SK-N-SH (cell line): Measurements from ENCODE around the gene KIF13A. TPM values are rescaled to one million over a fixed set of nuclear protein-coding genes. Genes with fewer than 3 reads are reported as not detected.

Experiments
- CTCF ChIP-seq: fragments of 200-600 bp; sonication (generic); IDR thresholded peaks from 2 replicates; pipeline ENCODE4 v1.6.1; 2017; ENCODE audit warnings: antibody characterized with exemption, mild to moderate bottlenecking, moderate library complexity
- ELF1 ChIP-seq: IDR thresholded peaks from 2 replicates; pipeline ENCODE4 v1.4.0; 2012
- EP300 ChIP-seq, 2 experiments: IDR thresholded peaks; 2 replicates each; pipeline versions ENCODE4 v1.4.0 to v1.6.1; 2012; ENCODE audit warnings: borderline replicate concordance in 1 of 2, low read depth in 1 of 2, low read length in 1 of 2
- FOSL2 ChIP-seq: IDR thresholded peaks from 2 replicates; pipeline ENCODE4 v1.4.0; 2012; ENCODE audit warnings: low read depth, mild to moderate bottlenecking, moderate library complexity, borderline replicate concordance
- FOXJ3 ChIP-seq: sonication (generic); formaldehyde crosslinking; IDR thresholded peaks from 2 replicates; pipeline ENCODE4 v1.5.1; 2020; ENCODE audit warnings: mild to moderate bottlenecking, missing genetic modification reagents
- FOXM1 ChIP-seq: IDR thresholded peaks from 2 replicates; pipeline ENCODE4 v1.4.0; 2012; ENCODE audit warnings: low read depth, mild to moderate bottlenecking
- GABPA ChIP-seq: IDR thresholded peaks from 2 replicates; pipeline ENCODE4 v1.4.0; 2012; ENCODE audit warnings: low read depth, mild to moderate bottlenecking
- GATA2 ChIP-seq: sonication (generic); formaldehyde crosslinking; IDR thresholded peaks from 2 replicates; pipeline ENCODE4 v1.5.0; 2020; ENCODE audit warnings: mild to moderate bottlenecking, missing genetic modification reagents
- IRF3 ChIP-seq: fragments of 150-350 bp; IDR thresholded peaks from 2 replicates; pipeline ENCODE4 v1.6.1; 2016; ENCODE audit warnings: mild to moderate bottlenecking, low read depth, low read length
- JUND ChIP-seq: IDR thresholded peaks from 2 replicates; pipeline ENCODE4 v1.4.0; 2012
- MAX ChIP-seq: IDR thresholded peaks from 2 replicates; pipeline ENCODE4 v1.4.0; 2012; ENCODE audit warnings: low read depth
- MEF2A ChIP-seq: IDR thresholded peaks from 2 replicates; pipeline ENCODE4 v1.4.0; 2012; ENCODE audit warnings: low read depth, borderline replicate concordance
- MXI1 ChIP-seq: IDR thresholded peaks from 2 replicates; pipeline ENCODE4 v1.6.1; 2012; ENCODE audit warnings: mild to moderate bottlenecking, low read depth, low read length, improper control_type of control experiment
- NRF1 ChIP-seq: IDR thresholded peaks from 2 replicates; pipeline ENCODE4 v1.6.1; 2012; ENCODE audit warnings: low read depth, mild to moderate bottlenecking, low read length
- PBX3 ChIP-seq: IDR thresholded peaks from 2 replicates; pipeline ENCODE4; 2012
- POLR2AphosphoS5 ChIP-seq: IDR thresholded peaks from 2 replicates; pipeline ENCODE4 v1.6.1; 2012; ENCODE audit warnings: low read depth, low read length
- RAD21 ChIP-seq: IDR thresholded peaks from 2 replicates; pipeline ENCODE4 v1.6.1; 2012; ENCODE audit warnings: mild to moderate bottlenecking, low read length
- RCOR1 ChIP-seq: fragments of 150-350 bp; IDR thresholded peaks from 2 replicates; pipeline ENCODE4 v1.6.1; 2017; ENCODE audit warnings: antibody characterized with exemption, low read length
- RFX5 ChIP-seq: IDR thresholded peaks from 2 replicates; pipeline ENCODE4 v1.6.1; 2012; ENCODE audit warnings: mild to moderate bottlenecking, improper control_type of control experiment, low read length
- RXRA ChIP-seq: IDR thresholded peaks from 2 replicates; pipeline ENCODE4 v1.4.0; 2012; ENCODE audit warnings: low read depth, mild to moderate bottlenecking, borderline replicate concordance
- SIN3A ChIP-seq: IDR thresholded peaks from 2 replicates; pipeline ENCODE4 v1.6.1; 2012; ENCODE audit warnings: low read depth, mild to moderate bottlenecking, low read length, moderate library complexity, borderline replicate concordance
- SMC3 ChIP-seq: IDR thresholded peaks from 2 replicates; pipeline ENCODE4 v1.6.1; 2012; ENCODE audit warnings: low read depth, low read length, improper control_type of control experiment
- TAF1 ChIP-seq: IDR thresholded peaks from 2 replicates; pipeline ENCODE4 v1.6.1; 2012; ENCODE audit warnings: low read depth, mild to moderate bottlenecking, low read length, moderate library complexity, borderline replicate concordance
- TCF12 ChIP-seq: IDR thresholded peaks from 2 replicates; pipeline ENCODE4 v1.4.0; 2012
- TEAD4 ChIP-seq: IDR thresholded peaks from 2 replicates; pipeline ENCODE4 v1.4.0; 2012; ENCODE audit warnings: mild to moderate bottlenecking, borderline replicate concordance; ENCODE audit not compliant: insufficient read depth
- USF1 ChIP-seq: IDR thresholded peaks from 2 replicates; pipeline ENCODE4 v1.4.0; 2012; ENCODE audit warnings: low read depth, borderline replicate concordance
- YY1 ChIP-seq: IDR thresholded peaks from 2 replicates; pipeline ENCODE4 v1.4.0; 2012; ENCODE audit warnings: low read depth, mild to moderate bottlenecking
- ZBTB33 ChIP-seq: IDR thresholded peaks from 2 replicates; pipeline ENCODE4 v1.4.0; 2012; ENCODE audit warnings: low read depth, borderline replicate concordance
- polyA plus RNA-seq, 3 experiments: library from polyadenylated mRNA; depleted of rRNA; stranded (reverse); fragments of >200 nt; gene quantifications; 2 replicates each; pipeline ENCODE4 v1.2.3, GENCODE V29; 2012

Gene KIF13A
- polyA plus RNA-seq, 1 of the 3 experiments (the other 2 are of a cell fraction) = 18.2 TPM

- no peak; the same call in 1 of the 2 replicates for TF ChIP-seq CTCF
- peak; percentile 44; the same call in 1 of the 2 replicates for TF ChIP-seq SIN3A
- TF ChIP-seq EP300 (IDR thresholded peaks at IDR 0.05; ENCODE audit: borderline replicate concordance in 1 of 2, low read depth in 1 of 2, low read length in 1 of 2) = peak in 1 of 2 experiments; percentile 62; a peak in 1 of 4 replicates
- TF ChIP-seq ELF1 = no peak
- no peak for TF ChIP-seq IRF3
- no peak for TF ChIP-seq RXRA
- TF ChIP-seq FOSL2 = peak; percentile 84; the same call in 1 of the 2 replicates
- no peak for TF ChIP-seq MEF2A
- TF ChIP-seq ZBTB33 = no peak
- TF ChIP-seq FOXJ3 (CRISPR knock-in tag) = no peak
- no peak for TF ChIP-seq SMC3
- no peak for TF ChIP-seq RCOR1
- TF ChIP-seq RAD21 = no peak
- TF ChIP-seq MXI1 = no peak
- peak; percentile 60; the same call in 1 of the 2 replicates for TF ChIP-seq YY1
- peak; percentile 17; the same call in 1 of the 2 replicates for TF ChIP-seq TEAD4
- TF ChIP-seq PBX3 = peak; percentile 68
- no peak for TF ChIP-seq TAF1
- TF ChIP-seq MAX = peak; percentile 56; the same call in 1 of the 2 replicates
- TF ChIP-seq NRF1 = no peak
- TF ChIP-seq USF1 = no peak; the same call in 1 of the 2 replicates
- TF ChIP-seq GATA2 (CRISPR knock-in tag) = no peak
- no peak for TF ChIP-seq FOXM1
- TF ChIP-seq TCF12 = peak; percentile 84
- no peak for TF ChIP-seq POLR2AphosphoS5
- peak; percentile 66 for TF ChIP-seq JUND
- no peak for TF ChIP-seq RFX5
- TF ChIP-seq GABPA = no peak
These were observed 79.8 kb downstream of the KIF13A start (continued) for GRCh38 chr6:17907406-17908229.
